ENCODE results near the gene DPF3. TPM values are rescaled to one million over a fixed set of nuclear protein-coding genes. Genes with fewer than 3 reads are reported as not detected.

The DPF3 gene
- total RNA-seq, 1 experiment from 2014 or later = 0.31 TPM

DNA sequence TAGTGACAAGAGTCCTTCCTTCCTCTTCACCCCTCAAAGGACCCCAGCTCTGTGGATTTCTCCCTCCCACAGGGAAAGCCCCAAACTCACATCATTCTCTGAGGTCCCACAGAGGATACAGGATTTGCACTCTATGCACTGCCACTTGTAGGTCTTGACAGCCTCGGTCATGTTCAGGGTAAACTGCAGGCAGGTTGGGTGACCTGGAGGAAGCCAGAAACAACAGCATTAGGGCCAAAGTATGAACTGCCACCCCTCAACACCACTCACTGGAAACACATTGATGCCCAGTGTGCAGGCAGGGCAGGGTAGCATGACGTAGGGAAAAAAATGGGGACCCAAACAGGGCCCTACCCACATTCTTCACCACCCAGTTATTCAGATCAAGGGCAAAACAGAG is 264.4 kb downstream of the DPF3 start:
- Mint-ChIP-seq H3K27ac (no peak overlapping the region), H3K4me3 (no peak overlapping the region)
- POLR2A ChIA-PET = no interaction called here

GRCh38 chr14:72625689-72626088 is 268.2 kb downstream of the DPF3 start:
- H3K4me3 Mint-ChIP-seq = no peak overlapping the region
- TF ChIP-seq AR (CRISPR knock-in tag; IDR thresholded peaks at IDR 0.05) (no peak), ERG (CRISPR knock-in tag; IDR thresholded peaks at IDR 0.05) (no peak), USF2 (CRISPR knock-in tag; IDR thresholded peaks at IDR 0.05) (no peak), GABPB1 (CRISPR knock-in tag; IDR thresholded peaks at IDR 0.05) (no peak), CDX4 (CRISPR knock-in tag; IDR thresholded peaks at IDR 0.05; ENCODE audit: borderline replicate concordance) (no peak), ZNF263 (CRISPR knock-in tag; IDR thresholded peaks at IDR 0.05; ENCODE audit: low read depth) (no peak), TP53 (CRISPR knock-in tag; IDR thresholded peaks at IDR 0.05) (no peak), ZNF512 (CRISPR knock-in tag; IDR thresholded peaks at IDR 0.05; ENCODE audit: borderline replicate concordance) (no peak), ZNF281 (CRISPR knock-in tag; IDR thresholded peaks at IDR 0.05) (no peak), ZMAT4 (CRISPR knock-in tag; IDR thresholded peaks at IDR 0.05) (no peak)
- TF ChIP-seq, protein P1, sequence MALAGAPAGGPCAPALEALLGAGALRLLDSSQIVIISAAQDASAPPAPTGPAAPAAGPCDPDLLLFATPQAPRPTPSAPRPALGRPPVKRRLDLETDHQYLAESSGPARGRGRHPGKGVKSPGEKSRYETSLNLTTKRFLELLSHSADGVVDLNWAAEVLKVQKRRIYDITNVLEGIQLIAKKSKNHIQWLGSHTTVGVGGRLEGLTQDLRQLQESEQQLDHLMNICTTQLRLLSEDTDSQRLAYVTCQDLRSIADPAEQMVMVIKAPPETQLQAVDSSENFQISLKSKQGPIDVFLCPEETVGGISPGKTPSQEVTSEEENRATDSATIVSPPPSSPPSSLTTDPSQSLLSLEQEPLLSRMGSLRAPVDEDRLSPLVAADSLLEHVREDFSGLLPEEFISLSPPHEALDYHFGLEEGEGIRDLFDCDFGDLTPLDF (CRISPR knock-in tag; IDR thresholded peaks at IDR 0.05) = no peak
- TF ChIP-seq, protein P2, sequence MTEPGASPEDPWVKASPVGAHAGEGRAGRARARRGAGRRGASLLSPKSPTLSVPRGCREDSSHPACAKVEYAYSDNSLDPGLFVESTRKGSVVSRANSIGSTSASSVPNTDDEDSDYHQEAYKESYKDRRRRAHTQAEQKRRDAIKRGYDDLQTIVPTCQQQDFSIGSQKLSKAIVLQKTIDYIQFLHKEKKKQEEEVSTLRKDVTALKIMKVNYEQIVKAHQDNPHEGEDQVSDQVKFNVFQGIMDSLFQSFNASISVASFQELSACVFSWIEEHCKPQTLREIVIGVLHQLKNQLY (CRISPR knock-in tag; IDR thresholded peaks at IDR 0.05) = no peak
- ATAC-seq (no peak), DNase-seq (ENCODE audit: low spot score) (no peak)
- CTCF ChIA-PET = no interaction called here
- peaks cover 48% of the 10 kb centered on the region for H3K9me3 Mint-ChIP-seq
- H3K27me3 Mint-ChIP-seq (ENCODE audit: low read depth) = peaks cover 9% of the 10 kb centered on the region
- peaks cover 10% of the 10 kb centered on the region for H3K36me3 Mint-ChIP-seq
- peaks cover 15% of the 10 kb centered on the region for H3K4me1 Mint-ChIP-seq
- no peak overlapping the region for H3K27ac Mint-ChIP-seq
- POLR2A ChIA-PET = no interaction called here

More for the DNA sequence above, 264.4 kb downstream of the DPF3 start:
- TF ChIP-seq FOXK1 (CRISPR knock-in tag; IDR thresholded peaks at IDR 0.05) (no peak), ZNF232 (CRISPR knock-in tag; IDR thresholded peaks at IDR 0.05) (no peak), SP1 (CRISPR knock-in tag; conservative IDR thresholded peaks at IDR 0.05) (no peak), NFYB (CRISPR knock-in tag; conservative IDR thresholded peaks at IDR 0.05; ENCODE audit: low read depth) (no peak), USF1 (CRISPR knock-in tag; IDR thresholded peaks at IDR 0.05) (no peak), NR1H2 (CRISPR knock-in tag; IDR thresholded peaks at IDR 0.05) (no peak), TP53 (CRISPR knock-in tag; IDR thresholded peaks at IDR 0.05) (no peak)
- TF ChIP-seq, protein P2 (CRISPR knock-in tag; IDR thresholded peaks at IDR 0.05) = no peak
- H3K27me3 Mint-ChIP-seq (ENCODE audit: low read depth) = peaks cover 5% of the 10 kb centered on the region; the same call in 1 of the 2 replicates
- DNase-seq (ENCODE audit: low spot score) = no peak
- CTCF ChIA-PET = no interaction called here
- no peaks in the 10 kb centered on the region for H3K4me1 Mint-ChIP-seq
- peaks cover 26% of the 10 kb centered on the region for H3K9me3 Mint-ChIP-seq
- ATAC-seq = no peak
- no peaks in the 10 kb centered on the region for H3K36me3 Mint-ChIP-seq
